ENCODE measurements around the gene KCNAB3. TPM values are rescaled to one million over a fixed set of nuclear protein-coding genes. Genes with fewer than 3 reads are reported as not detected.
A peak's percentile ranks its signal among the peaks of the same experiment; 100 is the strongest.

Gene KCNAB3
- total RNA-seq, 1 donor from 2014 or later = 1.6 TPM

- no peak for TF ChIP-seq CTCF (IDR thresholded peaks at IDR 0.05; ENCODE audit: unreplicated experiment)
- H3K4me1 Mint-ChIP-seq (ENCODE audit: unreplicated experiment) = peaks cover 9% of the 10 kb centered on the region
- peaks cover 45% of the 10 kb centered on the region for H3K36me3 Mint-ChIP-seq (ENCODE audit: low read depth, unreplicated experiment)
- no peak overlapping the region for H3K27ac Mint-ChIP-seq (ENCODE audit: unreplicated experiment)
- DNase-seq (ENCODE audit: low spot score) = no peak
- H3K27me3 Mint-ChIP-seq (ENCODE audit: unreplicated experiment) = peaks cover 14% of the 10 kb centered on the region
- H3K9me3 Mint-ChIP-seq (ENCODE audit: unreplicated experiment) = no peaks in the 10 kb centered on the region
- peak overlapping the region; percentile 19 for H3K4me3 Mint-ChIP-seq (ENCODE audit: unreplicated experiment)
These were observed 19.4 kb downstream of the KCNAB3 start for GRCh38 chr17:7910281-7910680.

- H3K4me1 Mint-ChIP-seq (ENCODE audit: unreplicated experiment) = peaks cover 5% of the 10 kb centered on the region
- peaks cover 9% of the 10 kb centered on the region for H3K27me3 Mint-ChIP-seq (ENCODE audit: unreplicated experiment)
- no peak for DNase-seq (ENCODE audit: low spot score)
- peaks cover 57% of the 10 kb centered on the region for H3K36me3 Mint-ChIP-seq (ENCODE audit: low read depth, unreplicated experiment)
- no peaks in the 10 kb centered on the region for H3K9me3 Mint-ChIP-seq (ENCODE audit: unreplicated experiment)
- no peak overlapping the region for H3K27ac Mint-ChIP-seq (ENCODE audit: unreplicated experiment)
- no peak overlapping the region for H3K4me3 Mint-ChIP-seq (ENCODE audit: unreplicated experiment)
- TF ChIP-seq CTCF (IDR thresholded peaks at IDR 0.05; ENCODE audit: unreplicated experiment) = no peak
These were observed 20.6 kb downstream of the KCNAB3 start for GRCh38 chr17:7909089-7909488.

DNA sequence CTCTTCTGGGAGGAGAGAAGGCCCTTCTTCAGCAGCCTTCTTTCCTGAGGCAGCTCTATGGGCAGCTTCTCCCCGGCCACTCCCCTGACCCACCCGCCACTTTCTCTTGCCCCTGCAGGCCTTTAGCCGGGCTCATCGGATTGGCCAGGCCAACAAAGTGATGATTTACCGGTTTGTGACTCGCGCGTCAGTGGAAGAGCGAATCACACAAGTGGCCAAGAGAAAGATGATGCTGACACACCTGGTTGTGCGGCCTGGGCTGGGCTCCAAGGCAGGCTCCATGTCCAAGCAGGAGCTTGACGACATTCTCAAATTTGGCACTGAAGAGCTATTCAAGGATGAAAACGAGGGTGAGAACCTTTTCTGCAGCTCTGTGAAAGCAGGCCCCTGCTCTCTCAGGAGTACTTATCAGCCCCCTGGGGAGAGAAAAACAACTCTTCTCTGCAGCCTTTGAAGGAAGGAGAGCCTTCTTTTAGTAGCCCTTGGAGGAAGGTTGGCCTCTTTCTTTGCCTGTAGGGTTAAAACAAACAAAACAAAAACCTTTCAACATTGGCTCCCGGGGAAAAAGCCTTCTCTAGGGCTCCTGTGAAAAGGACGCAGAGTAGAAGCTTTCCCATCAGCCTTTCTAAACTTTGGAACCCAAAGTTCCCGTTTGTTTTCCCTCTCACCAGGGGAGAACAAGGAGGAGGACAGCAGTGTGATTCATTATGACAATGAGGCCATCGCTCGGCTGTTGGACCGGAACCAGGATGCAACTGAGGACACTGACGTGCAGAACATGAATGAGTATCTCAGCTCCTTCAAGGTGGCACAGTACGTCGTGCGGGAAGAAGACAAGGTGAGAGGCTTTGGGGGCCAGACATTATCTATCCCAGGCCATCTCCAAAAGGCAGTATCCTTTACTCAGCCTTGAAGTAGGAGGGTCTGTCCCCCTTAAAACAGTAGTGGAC is 26.2 kb downstream of the KCNAB3 start:
- DNase-seq (ENCODE audit: low spot score) = no peak
- Mint-ChIP-seq H3K9me3 (ENCODE audit: unreplicated experiment) (no peaks in the 10 kb centered on the region), H3K4me1 (ENCODE audit: unreplicated experiment) (peaks cover 13% of the 10 kb centered on the region), H3K4me3 (ENCODE audit: unreplicated experiment) (peak overlapping the region; percentile 57), H3K27me3 (ENCODE audit: unreplicated experiment) (peaks cover 7% of the 10 kb centered on the region), H3K27ac (ENCODE audit: unreplicated experiment) (no peak overlapping the region), H3K36me3 (ENCODE audit: low read depth, unreplicated experiment) (peaks cover 90% of the 10 kb centered on the region)
- TF ChIP-seq CTCF (IDR thresholded peaks at IDR 0.05; ENCODE audit: unreplicated experiment) = no peak

DNA sequence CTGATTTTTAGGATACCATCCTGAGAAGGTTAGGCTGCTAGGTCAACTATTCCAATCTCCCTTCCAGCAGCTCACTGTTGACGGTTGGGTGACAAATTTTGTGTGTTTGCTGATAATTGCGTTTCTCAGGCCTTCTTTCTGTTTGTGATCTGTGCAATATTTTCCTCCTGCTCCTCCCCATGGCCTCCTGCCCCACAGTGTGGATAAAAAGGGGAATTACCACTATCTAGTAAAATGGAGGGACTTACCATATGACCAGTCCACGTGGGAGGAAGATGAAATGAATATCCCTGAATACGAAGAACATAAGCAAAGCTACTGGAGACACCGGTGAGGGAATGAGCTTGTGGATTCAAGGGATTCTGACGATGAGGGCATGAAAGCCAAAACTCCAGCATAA is 31.9 kb downstream of the KCNAB3 start:
- Mint-ChIP-seq H3K4me1 (ENCODE audit: unreplicated experiment) (peaks cover 11% of the 10 kb centered on the region), H3K9me3 (ENCODE audit: unreplicated experiment) (no peaks in the 10 kb centered on the region), H3K27me3 (ENCODE audit: unreplicated experiment) (peaks cover 7% of the 10 kb centered on the region), H3K36me3 (ENCODE audit: low read depth, unreplicated experiment) (peaks cover 82% of the 10 kb centered on the region), H3K4me3 (ENCODE audit: unreplicated experiment) (peak overlapping the region; percentile 65), H3K27ac (ENCODE audit: unreplicated experiment) (no peak overlapping the region)
- no peak for TF ChIP-seq CTCF (IDR thresholded peaks at IDR 0.05; ENCODE audit: unreplicated experiment)
- no peak for DNase-seq (ENCODE audit: low spot score)

GRCh38 chr17:7897090-7897489 is 32.6 kb downstream of the KCNAB3 start:
- H3K4me1 Mint-ChIP-seq (ENCODE audit: unreplicated experiment) = peaks cover 11% of the 10 kb centered on the region
- H3K27me3 Mint-ChIP-seq (ENCODE audit: unreplicated experiment) = peaks cover 6% of the 10 kb centered on the region
- H3K27ac Mint-ChIP-seq (ENCODE audit: unreplicated experiment) = no peak overlapping the region
- peak overlapping the region; percentile 20 for H3K4me3 Mint-ChIP-seq (ENCODE audit: unreplicated experiment)
- H3K36me3 Mint-ChIP-seq (ENCODE audit: low read depth, unreplicated experiment) = peaks cover 78% of the 10 kb centered on the region
- TF ChIP-seq CTCF (IDR thresholded peaks at IDR 0.05; ENCODE audit: unreplicated experiment) = no peak
- no peaks in the 10 kb centered on the region for H3K9me3 Mint-ChIP-seq (ENCODE audit: unreplicated experiment)
- no peak for DNase-seq (ENCODE audit: low spot score)
